Prostate gland (tissue), 2 donors: ENCODE measurements around the gene ADCY7.

Source experiments
- POLR2A ChIP-seq: fragments of 450-650 bp; IDR thresholded peaks from one replicate; pipeline ENCODE4 v1.6.1; 2016; ENCODE audit warnings: antibody characterized with exemption, mild to moderate bottlenecking
- TF ChIP-seq, protein P1 (sequence below), 4 experiments: fragments of 200-600 bp in 2 of 4; fragments of 450-650 bp in 2 of 4; sonication (generic) in 2 of 4; IDR thresholded peaks; 1 replicate in 3 of 4; 2 replicates in 1 of 4; pipeline ENCODE4 v1.5.1; 2016 to 2019; ENCODE audit warnings: antibody characterized with exemption in 4 of 4, mild to moderate bottlenecking in 2 of 4, moderate library complexity in 2 of 4

- TF ChIP-seq, protein P1, sequence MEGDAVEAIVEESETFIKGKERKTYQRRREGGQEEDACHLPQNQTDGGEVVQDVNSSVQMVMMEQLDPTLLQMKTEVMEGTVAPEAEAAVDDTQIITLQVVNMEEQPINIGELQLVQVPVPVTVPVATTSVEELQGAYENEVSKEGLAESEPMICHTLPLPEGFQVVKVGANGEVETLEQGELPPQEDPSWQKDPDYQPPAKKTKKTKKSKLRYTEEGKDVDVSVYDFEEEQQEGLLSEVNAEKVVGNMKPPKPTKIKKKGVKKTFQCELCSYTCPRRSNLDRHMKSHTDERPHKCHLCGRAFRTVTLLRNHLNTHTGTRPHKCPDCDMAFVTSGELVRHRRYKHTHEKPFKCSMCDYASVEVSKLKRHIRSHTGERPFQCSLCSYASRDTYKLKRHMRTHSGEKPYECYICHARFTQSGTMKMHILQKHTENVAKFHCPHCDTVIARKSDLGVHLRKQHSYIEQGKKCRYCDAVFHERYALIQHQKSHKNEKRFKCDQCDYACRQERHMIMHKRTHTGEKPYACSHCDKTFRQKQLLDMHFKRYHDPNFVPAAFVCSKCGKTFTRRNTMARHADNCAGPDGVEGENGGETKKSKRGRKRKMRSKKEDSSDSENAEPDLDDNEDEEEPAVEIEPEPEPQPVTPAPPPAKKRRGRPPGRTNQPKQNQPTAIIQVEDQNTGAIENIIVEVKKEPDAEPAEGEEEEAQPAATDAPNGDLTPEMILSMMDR (IDR thresholded peaks at IDR 0.05) = no peak
- no peak for TF ChIP-seq POLR2A
Observed at GRCh38 chr16:50227120-50227519, 39.2 kb upstream of the ADCY7 start.
